ENCODE measurements around the gene RWDD3. TPM values are rescaled to one million over a fixed set of nuclear protein-coding genes. Genes with fewer than 3 reads are reported as not detected.

Gene RWDD3
- total and polyA plus RNA-seq, 2 of the 4 experiments (the other 2 are of a cell fraction) = 10.4 to 13.6 TPM

GRCh38 chr1:95282518-95282895, 48.5 kb downstream of the RWDD3 start:
- Histone ChIP-seq H2AK9ac (replicated peaks; ENCODE audit: low read depth, low read length, poor library complexity) (no peak overlapping the region), H3K27me3 (ENCODE audit: control insufficient read depth, insufficient read depth, low read length) (no peaks in the 10 kb centered on the region), H4K20me1 (ENCODE audit: insufficient read depth, low read length) (no peaks in the 10 kb centered on the region), H3K14ac (replicated peaks; ENCODE audit: low read depth, low read length) (no peak overlapping the region), H4K8ac (ENCODE audit: low read depth in 2 of 2, low read length in 2 of 2) (no peak overlapping the region), H3K9me1 (ENCODE audit: insufficient read depth, low read length) (no peaks in the 10 kb centered on the region), H3K9me3 (ENCODE audit: control insufficient read depth, insufficient read depth, low read length) (no peaks in the 10 kb centered on the region), H4K91ac (ENCODE audit: insufficient read depth, low read depth, low read length) (no peak overlapping the region), H3K23ac (ENCODE audit: low read depth, low read length) (no peak overlapping the region), H4K5ac (ENCODE audit: low read depth, low read length) (no peak overlapping the region), H2BK20ac (ENCODE audit: low read depth, low read length) (no peak overlapping the region), H3K36me3 (ENCODE audit: control insufficient read depth, insufficient read depth, low read length) (no peaks in the 10 kb centered on the region), H3K79me1 (ENCODE audit: low read depth in 1 of 2, low read length in 2 of 2) (no peaks in the 10 kb centered on the region), H2AK5ac (ENCODE audit: low read depth, low read length) (no peak overlapping the region), H3K4me2 (ENCODE audit: low read depth, low read length) (no peak overlapping the region), H2BK120ac (ENCODE audit: low read depth, low read length) (no peak overlapping the region), H2AFZ (replicated peaks; ENCODE audit: low read length, poor library complexity) (no peak overlapping the region), H3K4me1 (ENCODE audit: control insufficient read depth, insufficient read depth, low read length) (no peaks in the 10 kb centered on the region), H2BK15ac (ENCODE audit: low read depth, low read length) (no peak overlapping the region), H3K4ac (ENCODE audit: low read depth, low read length) (no peak overlapping the region), H2BK5ac (ENCODE audit: low read depth, low read length, poor library complexity, severe bottlenecking) (no peak overlapping the region), H3K18ac (ENCODE audit: low read depth, low read length) (no peak overlapping the region), H3K27ac (ENCODE audit: insufficient read depth, low read length) (no peak overlapping the region), H3K9ac (ENCODE audit: low read depth, low read length) (no peak overlapping the region), H3K56ac (ENCODE audit: extremely low read depth, insufficient read depth, low read length) (no peak overlapping the region), H3K4me3 (ENCODE audit: insufficient read depth, low read depth, low read length) (no peak overlapping the region)
- no peak for TF ChIP-seq CHD1 (IDR thresholded peaks at IDR 0.05; ENCODE audit: low read depth, low read length)
- no peak for TF ChIP-seq BHLHE40 (IDR thresholded peaks at IDR 0.05; ENCODE audit: low read depth, low read length)
- no peak for TF ChIP-seq USF2 (IDR thresholded peaks at IDR 0.05; ENCODE audit: low read depth, low read length)
- no peak for TF ChIP-seq RFX5 (IDR thresholded peaks at IDR 0.05; ENCODE audit: low read depth, low read length)
- dilution Hi-C loops (cut with HindIII; ENCODE audit: low sequenced_read_pairs, unreplicated experiment) = no loop called here
- ATAC-seq (ENCODE audit: low read depth) (no peak), DNase-seq (no peak)
- intact Hi-C loops (cut with micrococcal nuclease) = no loop called here
- no TSS peak for BruUV-seq (replicated peaks)
- ChIA-PET CTCF (no interaction called here), POLR2A (ENCODE audit: unreplicated experiment) (no interaction called here)
- in situ Hi-C loops (cut with MboI; ENCODE audit: low sequenced_read_pairs) = no loop called here
- no CpG with 5 or more reads among the region's 1 CpG for WGBS, 2 experiments (ENCODE audit: extremely low coverage in 2 of 2, insufficient read length in 1 of 2)
